CD14-positive monocyte (primary cell): Measurements from ENCODE around the gene METTL4. TPM values are rescaled to one million over a fixed set of nuclear protein-coding genes. Genes with fewer than 3 reads are reported as not detected.

Experiments used
- DNase-seq, 3 donors: peaks; one replicate each; pipeline ENCODE4 v3.0.0-alpha.2; 2011 to 2022
- H2AFZ ChIP-seq: 2 replicates; pipeline ENCODE4 v1.6.0; 2012; ENCODE audit warnings: mild to moderate bottlenecking, low read depth, low read length, inconsistent platforms; ENCODE audit not compliant: insufficient read depth, poor library complexity, severe bottlenecking
- H3K27ac ChIP-seq, 2 donors: 1 replicate in 1 of 2; 2 replicates in 1 of 2; pipeline ENCODE4 v1.5.1; 2012 to 2013; ENCODE audit warnings: low read length in 2 of 2, control low read depth in 1 of 2, inconsistent platforms in 1 of 2, low read depth in 1 of 2, mild to moderate bottlenecking in 1 of 2
- H3K27me3 ChIP-seq, 2 donors: one replicate each; pipeline versions ENCODE4 v1.6.0 to v1.6.1; 2011 to 2013; ENCODE audit warnings: low read length in 2 of 2; ENCODE audit not compliant: control insufficient read depth in 2 of 2, insufficient read depth in 2 of 2
- H3K36me3 ChIP-seq, 2 donors: replicated peaks in 1 of 2; 1 replicate in 1 of 2; 2 replicates in 1 of 2; pipeline versions ENCODE4 v1.5.1 to v1.6.1; 2012 to 2013; ENCODE audit warnings: low read length in 2 of 2, control low read depth in 1 of 2, inconsistent platforms in 1 of 2, mild to moderate bottlenecking in 1 of 2; ENCODE audit not compliant: insufficient read depth in 2 of 2, control insufficient read depth in 1 of 2
- H3K4me1 ChIP-seq, 2 donors: 1 replicate in 1 of 2; 2 replicates in 1 of 2; pipeline versions ENCODE4 v1.5.1 to v1.6.1; 2012 to 2013; ENCODE audit warnings: low read length in 2 of 2, control low read depth in 1 of 2, inconsistent platforms in 1 of 2, mild to moderate bottlenecking in 1 of 2, moderate library complexity in 1 of 2; ENCODE audit not compliant: insufficient read depth in 2 of 2, control insufficient read depth in 1 of 2
- H3K4me2 ChIP-seq: replicated peaks from 2 replicates; pipeline ENCODE3; 2012; ENCODE audit warnings: low read length, moderate library complexity, mild to moderate bottlenecking; ENCODE audit not compliant: poor library complexity, severe bottlenecking; ENCODE audit errors: extremely low read depth
- H3K4me3 ChIP-seq, 3 experiments: fragments of 200-600 bp in 1 of 3; sonication (generic) in 1 of 3; replicated peaks in 1 of 3; 1 replicate in 2 of 3; 2 replicates in 1 of 3; pipeline ENCODE4 v1.5.1; 2011 to 2013; ENCODE audit warnings: low read length in 3 of 3, mild to moderate bottlenecking in 3 of 3, control low read depth in 2 of 3, low read depth in 2 of 3, inconsistent platforms in 1 of 3, moderate library complexity in 1 of 3
- H3K79me2 ChIP-seq: 2 replicates; pipeline ENCODE4 v1.6.0; 2012; ENCODE audit warnings: mild to moderate bottlenecking, control low read depth, inconsistent platforms, low read length, moderate library complexity; ENCODE audit not compliant: insufficient read depth
- H3K9ac ChIP-seq: 2 replicates; pipeline ENCODE4 v1.6.0; 2017; ENCODE audit warnings: low read length, mild to moderate bottlenecking; ENCODE audit not compliant: insufficient read depth, poor library complexity, severe bottlenecking
- H3K9me3 ChIP-seq, 2 donors: replicated peaks in 1 of 2; 1 replicate in 1 of 2; 2 replicates in 1 of 2; pipeline versions ENCODE4 v1.5.1 to v1.6.1; 2012 to 2013; ENCODE audit warnings: low read length in 2 of 2, control low read depth in 1 of 2; ENCODE audit not compliant: control insufficient read depth in 1 of 2, insufficient read depth in 1 of 2
- H4K20me1 ChIP-seq: 2 replicates; pipeline ENCODE4 v1.6.0; 2012; ENCODE audit warnings: mild to moderate bottlenecking, low read length, control low read depth, moderate library complexity; ENCODE audit not compliant: insufficient read depth
- H3K27ac Mint-ChIP-seq, 7 donors: one replicate each; pipeline ENCODE4 v1.8.0; 2020; ENCODE audit warnings: mild to moderate bottlenecking in 7 of 7, mixed read lengths in 7 of 7, moderate library complexity in 6 of 7, inconsistent platforms in 2 of 7
- H3K27me3 Mint-ChIP-seq, 3 donors: one replicate each; pipeline ENCODE4 v1.8.0; 2021 to 2022; ENCODE audit warnings: low read depth in 3 of 3, mild to moderate bottlenecking in 3 of 3, mixed read lengths in 3 of 3, moderate library complexity in 3 of 3, inconsistent platforms in 1 of 3
- H3K36me3 Mint-ChIP-seq, 2 donors: one replicate each; pipeline ENCODE4 v1.8.0; 2020; ENCODE audit warnings: mixed read lengths in 2 of 2, inconsistent platforms in 1 of 2, mild to moderate bottlenecking in 1 of 2
- H3K4me1 Mint-ChIP-seq: one replicate; pipeline ENCODE4 v1.8.0; 2020; ENCODE audit warnings: mild to moderate bottlenecking, mixed read lengths
- H3K4me3 Mint-ChIP-seq, 2 donors: one replicate each; pipeline ENCODE4 v1.8.0; 2020; ENCODE audit warnings: mild to moderate bottlenecking in 2 of 2, mixed read lengths in 2 of 2, moderate library complexity in 1 of 2
- H3K9me3 Mint-ChIP-seq, 7 donors: one replicate each; pipeline ENCODE4 v1.8.0; 2020 to 2022; ENCODE audit warnings: mixed read lengths in 7 of 7, mild to moderate bottlenecking in 6 of 7, moderate library complexity in 6 of 7, inconsistent platforms in 2 of 7
- CTCF ChIP-seq: fragments of 200-600 bp; IDR thresholded peaks from one replicate; pipeline ENCODE4 v1.8.0; 2022; ENCODE audit warnings: antibody characterized with exemption, mild to moderate bottlenecking
- WGBS: methylation state at CpG from one replicate; pipeline ENCODE4 v1.1.5; 2013; ENCODE audit warnings: missing lambda C conversion rate; ENCODE audit not compliant: insufficient coverage; 5-methylcytosine and 5-hydroxymethylcytosine counted together
- intact Hi-C, 2 donors: fragments of 100-400 bp; cut with micrococcal nuclease; formaldehyde crosslinking; loops; one replicate each; pipeline versions ENCODE4 v1.15.0 to v1.15.1; 2023
- polyA plus RNA-seq, 3 donors: library from polyadenylated mRNA; depleted of rRNA in 1 of 3; unstranded in 2 of 3; stranded (reverse) in 1 of 3; fragments of 300-500 nt in 2 of 3; fragments of >200 nt in 1 of 3; fragmentation: Illumina TruSeq in 2 of 3; gene quantifications; 1 replicate in 2 of 3; 2 replicates in 1 of 3; pipeline ENCODE4 v1.2.3, GENCODE V29; 2012 to 2021

Gene METTL4
- polyA plus RNA-seq, 3 donors, result 3.0 to 4.1 (median 3.3) TPM

- Histone ChIP-seq H3K79me2 (no peaks in the 10 kb centered on the region), H3K27ac (no peak overlapping the region), H4K20me1 (no peaks in the 10 kb centered on the region), H3K4me3 (no peak overlapping the region), H2AFZ (no peak overlapping the region), H3K4me2 (no peak overlapping the region), H3K9ac (no peak overlapping the region), H3K9me3 (no peaks in the 10 kb centered on the region), H3K36me3 (no peaks in the 10 kb centered on the region), H3K27me3 (no peaks in the 10 kb centered on the region), H3K4me1 (no peaks in the 10 kb centered on the region)
- H3K27ac Mint-ChIP-seq, result no peak overlapping the region
- no peak overlapping the region for H3K4me3 Mint-ChIP-seq
- 71% methylated on average over 2 of the region's 3 CpGs for WGBS
- H3K27me3 Mint-ChIP-seq, result peaks cover 0 to 7% (median 0%) of the 10 kb centered on the region in 3 donors
- intact Hi-C loops, result no loop called here
- H3K36me3 Mint-ChIP-seq, result no peaks in the 10 kb centered on the region
- no peaks in the 10 kb centered on the region for H3K4me1 Mint-ChIP-seq
- DNase-seq, result no peak
- peaks cover 0 to 3% (median 0%) of the 10 kb centered on the region in 7 donors for H3K9me3 Mint-ChIP-seq
- TF ChIP-seq CTCF, result no peak
Observed at GRCh38 chr18:2508678-2509077, 62.6 kb downstream of the METTL4 start.

DNA sequence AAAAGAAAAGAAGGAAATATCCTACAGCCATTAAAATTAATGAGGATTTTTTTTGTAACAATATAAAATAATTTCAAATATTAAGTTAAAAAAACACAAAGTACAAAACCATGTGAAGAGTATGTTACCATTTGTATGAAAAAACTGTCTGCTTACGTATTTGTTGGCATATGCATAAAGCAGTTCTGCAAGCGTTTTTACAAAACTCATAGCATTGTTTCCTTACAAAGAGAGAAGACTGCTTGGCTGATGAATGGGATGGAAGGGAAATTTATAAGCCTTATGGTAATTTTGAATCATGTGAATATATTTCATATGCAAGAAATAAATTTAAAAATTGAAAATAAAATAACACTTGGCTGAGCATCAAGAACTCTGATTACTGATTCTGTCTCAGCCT, 63.1 kb downstream of the METTL4 start:
- H3K27me3 Mint-ChIP-seq, result peaks cover 0 to 7% (median 0%) of the 10 kb centered on the region in 3 donors
- Histone ChIP-seq H3K36me3 (no peaks in the 10 kb centered on the region), H3K4me3 (no peak overlapping the region), H3K27ac (no peak overlapping the region), H3K9me3 (no peaks in the 10 kb centered on the region), H3K27me3 (no peaks in the 10 kb centered on the region), H4K20me1 (no peaks in the 10 kb centered on the region), H3K79me2 (no peaks in the 10 kb centered on the region), H2AFZ (no peak overlapping the region), H3K9ac (no peak overlapping the region), H3K4me2 (no peak overlapping the region), H3K4me1 (peaks cover 0 to under 1% of the 10 kb centered on the region in 2 donors)
- H3K27ac Mint-ChIP-seq, result no peak overlapping the region
- H3K4me1 Mint-ChIP-seq, result peaks cover under 1% of the 10 kb centered on the region
- H3K4me3 Mint-ChIP-seq, result no peak overlapping the region
- intact Hi-C loops, result no loop called here
- no peak for DNase-seq
- no peak for TF ChIP-seq CTCF
- no CpG with 5 or more reads among the region's 2 CpGs for WGBS
- peaks cover 0 to 3% (median 0%) of the 10 kb centered on the region in 7 donors for H3K9me3 Mint-ChIP-seq
- no peaks in the 10 kb centered on the region for H3K36me3 Mint-ChIP-seq
